H9 (cell line): Measurements from ENCODE around the gene IZUMO1. TPM values are rescaled to one million over a fixed set of nuclear protein-coding genes. Genes with fewer than 3 reads are reported as not detected.

Experiments used
- DNase-seq: peaks from one replicate; pipeline ENCODE4 v3.0.0-alpha.2; 2017
- H2AFZ ChIP-seq: one replicate; pipeline ENCODE4 v1.6.1; 2013; ENCODE audit warnings: mild to moderate bottlenecking, low read length, control low read depth, moderate library complexity
- H2AK5ac ChIP-seq: 2 replicates; pipeline ENCODE4 v1.6.1; 2013; ENCODE audit warnings: low read length, control low read depth, mixed read lengths; ENCODE audit not compliant: insufficient read length
- H2BK120ac ChIP-seq: one replicate; pipeline ENCODE4 v1.6.1; 2013; ENCODE audit warnings: low read depth, mild to moderate bottlenecking, low read length, control low read depth, inconsistent platforms; ENCODE audit not compliant: poor library complexity, severe bottlenecking
- H2BK12ac ChIP-seq: 2 replicates; pipeline ENCODE4 v1.6.1; 2013; ENCODE audit warnings: low read length, control low read depth, mixed read lengths, low read depth; ENCODE audit not compliant: insufficient read length
- H2BK15ac ChIP-seq: 2 replicates; pipeline ENCODE4 v1.6.1; 2013; ENCODE audit warnings: low read depth, low read length, control low read depth
- H2BK20ac ChIP-seq: one replicate; pipeline ENCODE4 v1.6.1; 2013; ENCODE audit warnings: low read depth, mild to moderate bottlenecking, low read length, control low read depth, inconsistent platforms; ENCODE audit not compliant: poor library complexity, severe bottlenecking
- H2BK5ac ChIP-seq: 2 replicates; pipeline ENCODE4 v1.6.1; 2013; ENCODE audit warnings: low read length, control low read depth, mixed read lengths; ENCODE audit not compliant: insufficient read length
- H3K14ac ChIP-seq: 2 replicates; pipeline ENCODE4 v1.6.1; 2013; ENCODE audit warnings: low read length, control low read depth; ENCODE audit not compliant: insufficient read depth
- H3K18ac ChIP-seq: 2 replicates; pipeline ENCODE4 v1.6.1; 2013; ENCODE audit warnings: low read depth, mild to moderate bottlenecking, mixed read lengths, low read length, control low read depth; ENCODE audit not compliant: insufficient read length
- H3K23ac ChIP-seq: 2 replicates; pipeline ENCODE4 v1.6.1; 2013; ENCODE audit warnings: low read length, control low read depth, mixed read lengths, low read depth; ENCODE audit not compliant: insufficient read length
- H3K23me2 ChIP-seq: 2 replicates; pipeline ENCODE4 v1.6.1; 2013; ENCODE audit warnings: low read depth, mild to moderate bottlenecking, mixed read lengths, low read length, control low read depth; ENCODE audit not compliant: insufficient read length, poor library complexity, severe bottlenecking
- H3K27ac ChIP-seq: 2 replicates; pipeline ENCODE4 v1.5.1; 2013; ENCODE audit warnings: low read length, control low read depth, mixed read lengths, low read depth; ENCODE audit not compliant: insufficient read length
- H3K27me3 ChIP-seq: 2 replicates; pipeline ENCODE4 v1.6.1; 2013; ENCODE audit warnings: low read length, control low read depth, inconsistent platforms; ENCODE audit not compliant: insufficient read depth
- H3K4ac ChIP-seq: 2 replicates; pipeline ENCODE4 v1.6.1; 2013; ENCODE audit warnings: low read depth, mild to moderate bottlenecking, control low read depth, inconsistent platforms, low read length, moderate library complexity
- H3K4me1 ChIP-seq: 2 replicates; pipeline ENCODE4 v1.6.1; 2013; ENCODE audit warnings: low read length, control low read depth, inconsistent platforms; ENCODE audit not compliant: insufficient read depth
- H3K4me2 ChIP-seq: 2 replicates; pipeline ENCODE4 v1.6.1; 2013; ENCODE audit warnings: low read length, control low read depth, mixed read lengths; ENCODE audit not compliant: insufficient read length, insufficient read depth
- H3K56ac ChIP-seq: 2 replicates; pipeline ENCODE4 v1.6.1; 2013; ENCODE audit warnings: low read depth, mild to moderate bottlenecking, mixed read lengths, low read length, control low read depth; ENCODE audit not compliant: insufficient read length
- H3K79me1 ChIP-seq: 2 replicates; pipeline ENCODE4 v1.6.1; 2013; ENCODE audit warnings: low read depth, mild to moderate bottlenecking, moderate library complexity, low read length, control low read depth, inconsistent platforms; ENCODE audit not compliant: insufficient read depth, poor library complexity, severe bottlenecking
- H3K79me2 ChIP-seq: 2 replicates; pipeline ENCODE4 v1.6.1; 2013; ENCODE audit warnings: low read length, control low read depth, inconsistent platforms; ENCODE audit not compliant: insufficient read depth
- H3K9ac ChIP-seq: 2 replicates; pipeline ENCODE4 v1.6.1; 2013; ENCODE audit warnings: low read length, control low read depth, mixed read lengths; ENCODE audit not compliant: insufficient read length; ENCODE audit errors: extremely low read depth
- H3K9me3 ChIP-seq: one replicate; pipeline ENCODE4 v1.6.1; 2013; ENCODE audit warnings: low read depth, low read length, inconsistent platforms; ENCODE audit not compliant: control insufficient read depth
- H3T11ph ChIP-seq: one replicate; pipeline ENCODE4 v1.6.1; 2013; ENCODE audit warnings: mild to moderate bottlenecking, low read length, control low read depth, inconsistent platforms
- H4K20me1 ChIP-seq: one replicate; pipeline ENCODE4 v1.6.1; 2013; ENCODE audit not compliant: control insufficient read depth, insufficient read length, insufficient read depth
- H4K5ac ChIP-seq: 2 replicates; pipeline ENCODE4 v1.6.1; 2013; ENCODE audit warnings: low read depth, mild to moderate bottlenecking, mixed read lengths, low read length, control low read depth; ENCODE audit not compliant: insufficient read length
- H4K8ac ChIP-seq: replicated peaks from 2 replicates; pipeline ENCODE4 v1.6.1; 2013; ENCODE audit warnings: low read length, control low read depth, mixed read lengths, low read depth; ENCODE audit not compliant: insufficient read length
- H4K91ac ChIP-seq: 2 replicates; pipeline ENCODE4 v1.6.1; 2013; ENCODE audit warnings: low read depth, mild to moderate bottlenecking, moderate library complexity, mixed read lengths, low read length, control low read depth; ENCODE audit not compliant: insufficient read length
- H3K27ac Mint-ChIP-seq, 3 experiments: 2 replicates in 2 of 3; 3 replicates in 1 of 3; pipeline ENCODE4 v1.8.0; 2020 to 2021; ENCODE audit warnings: mixed read lengths in 3 of 3, mild to moderate bottlenecking in 1 of 3, moderate library complexity in 1 of 3
- H3K27me3 Mint-ChIP-seq: 2 replicates; pipeline ENCODE4 v1.8.0; 2021; ENCODE audit warnings: low read depth, mild to moderate bottlenecking, moderate library complexity, mixed read lengths
- H3K36me3 Mint-ChIP-seq, 3 experiments: 2 replicates in 2 of 3; 3 replicates in 1 of 3; pipeline ENCODE4 v1.8.0; 2020 to 2021; ENCODE audit warnings: low read depth in 3 of 3, mixed read lengths in 3 of 3; ENCODE audit not compliant: insufficient read depth in 1 of 3
- H3K4me1 Mint-ChIP-seq, 2 experiments: 2 replicates each; pipeline ENCODE4 v1.8.0; 2020; ENCODE audit warnings: mixed read lengths in 2 of 2
- H3K4me3 Mint-ChIP-seq, 2 experiments: 2 replicates in 1 of 2; 3 replicates in 1 of 2; pipeline ENCODE4 v1.8.0; 2020 to 2021; ENCODE audit warnings: mild to moderate bottlenecking in 2 of 2, mixed read lengths in 2 of 2, moderate library complexity in 1 of 2
- H3K9me3 Mint-ChIP-seq, 2 experiments: 2 replicates in 1 of 2; 3 replicates in 1 of 2; pipeline ENCODE4 v1.8.0; 2020; ENCODE audit warnings: mild to moderate bottlenecking in 2 of 2, mixed read lengths in 2 of 2, moderate library complexity in 1 of 2
- CTCF ChIP-seq: fragments of 200-600 bp; sonication (generic); conservative IDR thresholded peaks from 3 replicates; pipeline ENCODE4 v1.8.0; 2021; ENCODE audit warnings: antibody characterized with exemption, mild to moderate bottlenecking
- WGBS: extraction: QIAGEN DNeasy Blood & Tissue Kit; methylation state at CpG from one replicate; pipeline ENCODE4 v1.1.7; 2013; ENCODE audit warnings: missing lambda C conversion rate, low lambda C conversion rate, mixed read lengths; ENCODE audit not compliant: insufficient read length; ENCODE audit errors: extremely low coverage; 5-methylcytosine and 5-hydroxymethylcytosine counted together
- total RNA-seq: library from RNA; stranded (reverse); gene quantifications from 2 replicates; pipeline ENCODE4 v1.2.1, GENCODE V29; 2021

IZUMO1 gene
- total RNA-seq, 1 experiment from 2014 or later = 3.7 TPM

- Histone ChIP-seq H3K23ac (no peak overlapping the region), H3K4me2 (no peak overlapping the region), H2AK5ac (no peak overlapping the region), H3K9ac (no peak overlapping the region), H2BK5ac (no peak overlapping the region), H3T11ph (no peak overlapping the region), H2BK15ac (no peak overlapping the region), H2AFZ (no peak overlapping the region), H3K27ac (no peak overlapping the region), H3K23me2 (no peaks in the 10 kb centered on the region), H3K4me1 (no peaks in the 10 kb centered on the region; the same call in 1 of the 2 replicates), H3K9me3 (no peaks in the 10 kb centered on the region), H3K4ac (no peak overlapping the region), H3K79me1 (no peaks in the 10 kb centered on the region), H3K27me3 (no peaks in the 10 kb centered on the region), H3K18ac (no peak overlapping the region), H3K56ac (no peak overlapping the region), H4K5ac (no peak overlapping the region), H3K14ac (no peak overlapping the region; the same call in 1 of the 2 replicates), H2BK20ac (no peak overlapping the region), H4K91ac (no peak overlapping the region), H4K20me1 (no peaks in the 10 kb centered on the region), H2BK120ac (no peak overlapping the region), H4K8ac (no peak overlapping the region), H2BK12ac (no peak overlapping the region), H3K79me2 (no peaks in the 10 kb centered on the region)
- Mint-ChIP-seq H3K36me3 (peaks cover 20 to 26% (median 25%) of the 10 kb centered on the region in 3 experiments), H3K9me3 (peaks cover 8 to 9% of the 10 kb centered on the region in 2 experiments), H3K27me3 (peaks cover 4% of the 10 kb centered on the region), H3K4me1 (peaks cover 12 to 18% of the 10 kb centered on the region in 2 experiments), H3K27ac (peak overlapping the region in 2 of 3 experiments; percentile 40 to 79; a peak in 4 of 7 replicates), H3K4me3 (peak overlapping the region in 1 of 2 experiments; percentile 19; a peak in 2 of 5 replicates)
- TF ChIP-seq CTCF = no peak
- DNase-seq = peak; percentile 48
- WGBS = no CpG with 5 or more reads among the region's 11 CpGs
Observed at GRCh38 chr19:48708471-48708870, 38.2 kb downstream of the IZUMO1 start.
